Colon (tissue), 2 donors: Measurements from ENCODE around the gene HSFX4.
"Not testable (repeated sequence)": the region's sequence is repeated elsewhere in the genome, so short reads cannot be mapped to it uniquely, and the experiment has no call there.

Source experiments
- FAIRE-seq: peaks from 2 replicates; lab custom pipeline; 2012; peaks lifted over from hg19 to GRCh38; lab: Jason Lieb, UNC
- donor health status: control.
- donor health status: control.

The HSFX4 gene

DNA sequence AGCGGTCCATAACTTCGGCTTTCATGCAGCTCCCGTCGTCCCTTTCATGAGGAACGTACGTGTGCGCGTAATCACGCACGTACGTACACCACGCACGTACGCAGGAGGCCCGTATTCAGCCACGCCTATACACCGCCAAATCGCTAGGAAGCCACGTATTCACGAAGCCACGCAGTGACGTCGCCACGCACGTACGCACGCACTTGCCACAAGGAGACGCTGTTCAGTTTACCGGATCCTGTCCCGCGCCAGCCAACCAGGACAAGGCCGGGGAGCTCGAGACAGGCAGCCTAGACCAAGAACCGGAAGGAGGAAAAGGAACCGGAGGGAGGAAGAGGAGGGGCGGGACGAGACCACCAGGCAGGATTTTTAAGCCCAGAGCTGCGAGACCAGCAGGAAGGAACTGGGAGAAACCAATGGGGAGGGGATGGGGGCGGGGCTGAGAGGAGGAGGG, 9.1 kb downstream of the HSFX4 start, which contains the start of gene EOLA2:
TSS of gene EOLA2 (minus strand) at position 65 of the 454 bp plus-strand sequence. CDS start 4,617 bp downstream, outside the sequence.
- peak; percentile 99 for FAIRE-seq

DNA sequence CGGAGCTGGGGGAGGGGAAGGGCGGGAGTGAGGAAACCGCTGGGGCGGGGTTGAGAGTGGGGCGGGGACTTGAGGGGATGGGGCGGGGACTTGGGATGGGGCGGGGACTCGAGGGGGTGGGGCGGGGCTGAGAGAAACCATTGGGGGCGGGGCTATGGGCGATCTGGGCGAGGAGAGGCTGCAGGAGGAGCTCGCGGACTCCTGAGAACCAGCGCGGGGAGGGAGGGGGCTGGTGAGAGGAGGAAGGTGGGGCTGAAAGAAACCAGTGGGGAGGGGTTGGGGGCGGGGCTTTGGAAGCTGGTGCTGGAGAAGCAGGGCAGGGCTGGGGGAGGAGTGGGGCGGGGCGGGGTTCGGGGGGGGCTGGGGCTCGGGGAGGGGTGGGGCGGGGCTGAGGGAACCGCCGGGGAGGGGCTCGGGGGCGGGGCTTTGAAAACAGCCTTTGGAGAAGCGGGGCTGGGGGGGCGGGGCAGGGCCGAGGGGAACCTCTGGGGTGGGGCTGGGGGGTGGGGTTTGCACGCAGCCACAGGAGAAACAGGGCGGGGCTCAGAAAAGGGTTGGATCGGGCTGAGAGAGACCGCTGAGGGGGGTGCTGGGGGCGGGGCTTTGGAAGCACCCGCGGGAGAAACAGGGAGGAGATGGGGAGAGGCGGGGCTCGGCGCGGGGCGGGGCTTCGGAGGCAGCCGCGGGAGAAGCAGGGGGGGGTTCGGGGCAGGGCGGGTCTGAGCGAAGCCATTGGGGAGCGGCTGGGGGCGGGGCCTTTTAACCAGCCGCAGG, 9.7 kb downstream of the HSFX4 start:
- FAIRE-seq: no peak

DNA sequence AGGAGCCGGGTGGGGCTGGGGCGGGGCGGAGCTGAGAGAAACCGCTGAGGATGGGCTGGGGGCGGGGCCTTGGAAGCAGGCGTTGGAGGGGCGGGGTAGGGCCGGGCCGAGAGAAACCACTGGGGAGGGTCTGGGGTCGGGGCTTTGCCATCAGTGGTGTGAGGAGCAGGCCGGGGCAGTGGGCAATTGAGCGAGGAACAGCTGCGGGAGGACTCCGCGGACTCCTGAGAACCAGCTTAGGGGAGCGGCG, 10.2 kb downstream of the HSFX4 start:
- no peak for FAIRE-seq

DNA sequence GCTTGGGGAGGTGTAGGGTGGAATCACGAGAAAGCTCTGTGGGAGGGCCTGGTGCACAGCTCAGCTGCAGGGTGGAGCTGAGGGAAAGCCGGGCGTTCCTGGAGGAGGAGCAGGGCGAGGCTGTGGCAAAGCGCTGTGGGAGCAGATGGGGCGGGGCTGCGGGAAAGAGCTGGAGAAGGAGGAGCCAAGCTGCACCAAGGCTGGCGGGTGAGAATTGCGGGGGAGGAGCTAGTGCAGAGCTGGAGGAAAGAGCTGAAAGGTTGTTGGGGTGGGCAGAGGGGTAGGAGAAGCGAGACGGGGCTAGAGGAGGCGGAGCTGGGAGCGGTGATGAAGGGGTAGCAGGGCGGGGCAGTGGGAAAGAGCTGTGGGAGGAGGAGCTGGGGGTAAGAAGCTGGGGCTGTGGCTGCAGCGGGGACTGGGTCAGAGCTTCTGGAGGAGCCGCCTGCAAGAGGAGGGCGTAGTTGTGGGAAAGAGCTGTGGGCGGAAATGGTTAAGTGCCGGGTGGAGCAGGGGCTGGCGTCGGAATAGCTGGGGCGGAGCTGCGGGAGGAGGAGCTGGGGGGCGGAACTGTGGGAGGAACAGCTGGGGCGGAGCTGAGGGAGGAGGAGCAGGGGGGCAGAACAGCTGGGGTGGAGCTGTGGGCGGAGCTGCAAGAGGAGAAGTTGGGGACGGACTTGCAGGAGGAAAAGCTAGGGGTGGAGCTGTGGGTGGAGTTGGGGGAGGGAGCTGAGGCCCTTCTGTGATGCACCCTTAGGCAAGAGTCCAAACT, 10.7 kb downstream of the HSFX4 start:
- FAIRE-seq: peak; percentile 84

DNA sequence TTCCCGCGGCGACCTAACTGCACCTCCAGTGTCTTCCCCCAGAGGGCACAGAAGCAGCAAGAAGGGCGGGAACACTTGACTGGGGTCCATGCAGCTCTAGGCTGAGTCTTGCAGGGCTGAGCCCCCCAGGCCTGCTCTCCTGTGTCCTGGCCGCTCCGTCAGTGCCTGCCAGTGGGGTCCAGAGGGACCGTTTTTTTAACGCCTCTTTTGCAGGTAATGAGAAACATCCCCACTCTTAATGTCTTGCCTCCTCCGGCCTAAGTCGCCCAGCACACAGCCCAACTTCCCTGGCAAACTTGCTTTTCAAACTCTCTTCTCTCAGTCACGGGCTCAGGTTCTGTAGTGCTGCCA, 11.3 kb downstream of the HSFX4 start:
- peak; percentile 75 for FAIRE-seq

DNA sequence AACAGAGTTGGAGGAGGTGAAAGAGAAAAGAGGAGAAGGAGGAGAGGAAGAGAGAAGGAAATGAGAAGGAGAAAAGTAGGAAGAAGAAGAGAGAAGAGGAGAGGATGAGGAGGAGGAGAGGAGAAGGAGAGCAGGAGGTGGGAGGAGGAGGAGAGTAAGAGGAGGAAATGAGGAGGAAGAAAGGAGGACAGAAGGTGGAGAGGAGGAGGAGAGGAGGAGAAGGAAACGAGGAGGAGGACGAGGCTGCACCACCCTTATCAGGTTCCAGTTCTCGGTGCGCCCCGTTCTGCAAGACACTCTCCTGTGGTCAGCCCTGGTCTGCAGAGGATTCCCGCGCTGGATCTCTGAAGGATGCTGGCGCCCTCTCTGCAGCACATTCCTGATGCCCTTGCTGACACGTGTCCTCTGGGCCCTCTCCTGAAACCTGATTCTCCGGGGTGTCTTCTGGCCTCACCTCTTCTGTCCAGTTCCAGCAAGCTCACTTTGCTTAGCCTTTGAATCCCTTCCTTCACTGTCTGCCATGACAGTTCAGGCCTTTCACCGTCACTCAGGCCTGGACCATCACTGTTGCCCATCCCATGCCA, 15.8 kb downstream of the HSFX4 start:
- FAIRE-seq: not testable (repeated sequence)

DNA sequence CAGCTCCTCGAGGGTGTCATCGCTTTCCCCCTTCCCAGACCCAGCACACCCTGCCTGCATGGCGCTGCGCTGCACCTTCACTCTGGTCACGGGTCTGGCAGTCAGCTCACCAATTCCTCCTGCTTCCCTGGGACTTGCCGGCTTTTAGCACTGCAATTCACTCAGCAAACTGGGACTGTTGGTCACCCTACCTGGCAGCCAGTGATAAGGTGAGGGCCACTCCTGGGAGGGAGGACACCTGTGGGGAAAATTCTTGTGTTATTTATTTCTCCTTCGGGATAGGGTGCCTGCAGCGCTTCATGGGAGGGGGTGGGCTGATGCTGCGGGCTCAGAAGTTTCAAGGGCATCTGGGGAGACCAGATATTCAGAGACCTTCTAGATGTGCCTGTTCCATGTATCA, 16.4 kb downstream of the HSFX4 start:
- not testable (repeated sequence) for FAIRE-seq

DNA sequence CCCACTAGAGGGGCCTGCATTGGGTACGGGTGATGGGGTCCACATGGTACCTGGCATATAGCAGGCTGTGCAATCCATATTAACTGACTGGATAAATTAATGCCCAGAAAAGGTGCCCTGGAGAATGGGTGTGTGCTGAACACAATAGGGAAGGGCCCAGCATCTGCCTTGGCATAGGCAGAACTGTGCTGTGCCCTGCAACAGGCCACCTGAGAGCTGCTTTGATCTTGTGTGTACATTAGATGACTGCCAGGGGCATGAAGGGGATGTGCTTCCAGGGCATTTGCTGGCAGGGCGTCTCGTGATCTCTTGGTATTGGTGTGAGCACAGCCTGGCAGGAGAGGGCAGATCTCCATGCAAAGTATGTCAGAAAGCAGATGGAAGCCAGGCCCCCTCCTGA, 17.6 kb downstream of the HSFX4 start:
- not testable (repeated sequence) for FAIRE-seq

DNA sequence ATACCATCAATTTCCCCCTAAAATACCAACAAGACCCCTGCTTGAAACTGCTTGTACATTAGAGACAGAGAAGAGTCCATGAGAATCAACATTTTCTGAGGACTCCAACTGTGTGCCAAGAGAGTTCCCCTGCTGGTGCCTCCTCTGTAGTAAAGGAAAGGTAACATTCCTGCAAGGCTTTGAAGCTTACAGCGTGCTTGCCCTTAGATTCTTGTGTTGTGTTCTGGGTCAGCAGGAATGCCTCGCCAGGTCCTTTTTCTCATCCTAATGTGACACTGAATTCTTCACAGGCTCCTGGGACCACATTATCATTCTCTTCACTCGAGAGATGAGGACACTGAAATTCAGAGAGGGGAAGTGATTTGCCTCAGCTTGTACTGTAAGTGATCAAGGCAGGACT, 18.6 kb downstream of the HSFX4 start:
- FAIRE-seq: no peak

DNA sequence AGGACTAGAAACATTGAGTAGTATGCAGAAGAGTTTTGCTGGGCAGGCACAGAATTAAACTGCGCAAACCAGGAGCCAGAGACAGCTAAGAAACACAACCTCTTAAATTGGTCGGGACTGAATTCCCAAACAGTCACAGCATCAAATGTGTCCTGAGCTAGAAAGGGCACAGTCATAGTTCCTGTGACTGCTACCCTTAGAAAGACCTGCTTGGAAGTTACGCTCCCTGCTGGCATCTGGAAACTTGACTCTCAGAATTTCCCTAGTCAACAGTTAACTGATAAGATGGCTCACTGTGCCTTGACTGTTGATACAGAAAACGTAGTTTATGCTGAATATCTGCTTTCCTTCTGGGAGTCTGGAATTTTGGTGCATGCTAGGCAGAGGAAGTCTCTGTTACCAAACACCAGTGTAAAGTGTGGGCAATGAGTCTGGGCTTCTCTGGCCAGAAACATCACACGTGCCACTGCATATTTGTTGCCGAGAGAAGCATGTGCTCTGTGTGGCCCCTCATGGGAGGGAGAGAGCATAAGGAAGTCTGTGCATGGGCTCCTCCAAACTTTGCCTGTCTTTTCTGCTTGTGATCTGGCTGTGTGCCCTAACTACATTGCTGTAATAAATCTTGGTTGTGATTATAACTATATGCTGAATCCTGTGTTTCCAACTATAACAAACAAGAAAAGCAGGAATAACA, 20.5 kb downstream of the HSFX4 start:
- no peak for FAIRE-seq

DNA sequence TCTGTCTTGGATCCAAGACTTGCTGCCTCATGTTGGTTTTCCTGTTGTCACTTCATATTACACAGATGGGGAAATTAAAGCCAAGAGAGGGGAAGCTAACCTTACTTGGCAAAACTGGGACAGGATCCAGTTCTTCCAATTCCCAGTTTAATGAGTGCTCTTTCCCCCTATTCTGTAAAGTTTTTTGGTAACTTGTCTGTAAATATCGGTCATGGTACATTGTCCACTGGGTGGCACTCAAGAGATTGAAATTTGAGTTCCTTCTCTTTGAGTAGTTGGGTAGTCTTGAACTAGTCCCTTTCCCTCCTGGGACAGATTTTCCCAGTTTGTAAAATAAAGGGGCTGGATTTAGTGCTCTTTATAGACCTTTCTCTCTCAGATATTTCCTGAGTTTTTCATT, 21.3 kb downstream of the HSFX4 start:
- FAIRE-seq: no peak

DNA sequence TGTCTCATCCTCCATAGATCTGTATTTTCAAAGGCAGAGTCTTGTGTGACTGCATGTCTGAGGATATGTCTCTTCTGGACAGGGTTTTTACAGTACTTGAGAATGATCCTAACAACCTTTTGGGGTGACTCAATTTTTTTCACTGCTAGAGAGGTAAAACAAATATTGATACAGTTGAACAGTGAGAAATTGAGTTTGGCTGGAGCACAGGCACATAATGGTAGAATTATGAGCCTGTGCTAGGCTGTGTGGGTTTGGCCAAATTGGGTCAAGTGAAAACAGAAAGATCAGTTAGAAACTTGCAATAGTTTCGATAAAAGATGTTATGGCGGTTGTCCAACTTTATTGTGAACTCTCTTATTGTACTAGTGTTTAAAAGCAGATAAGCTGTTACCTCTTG, 32.2 kb downstream of the HSFX4 start:
- no peak for FAIRE-seq

DNA sequence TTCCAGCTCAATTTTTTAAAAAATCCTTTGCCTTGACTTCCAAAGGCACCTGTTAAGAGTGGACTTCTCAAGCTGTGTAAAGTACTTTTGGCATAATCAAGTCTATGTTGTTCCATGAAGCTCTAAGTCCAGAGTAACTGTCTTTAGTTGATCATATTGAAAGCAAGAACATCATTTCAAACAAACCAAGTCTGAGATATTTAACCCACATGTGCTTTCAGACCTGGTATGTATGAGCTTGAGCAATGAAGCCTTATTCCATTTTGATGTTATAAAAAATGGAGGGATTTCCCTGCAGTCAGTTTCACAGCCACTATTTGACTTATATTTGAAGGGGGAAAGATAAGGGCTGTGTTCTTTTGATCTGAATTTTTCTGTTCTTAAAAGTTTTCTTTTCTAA, 32.6 kb downstream of the HSFX4 start:
- no peak for FAIRE-seq

DNA sequence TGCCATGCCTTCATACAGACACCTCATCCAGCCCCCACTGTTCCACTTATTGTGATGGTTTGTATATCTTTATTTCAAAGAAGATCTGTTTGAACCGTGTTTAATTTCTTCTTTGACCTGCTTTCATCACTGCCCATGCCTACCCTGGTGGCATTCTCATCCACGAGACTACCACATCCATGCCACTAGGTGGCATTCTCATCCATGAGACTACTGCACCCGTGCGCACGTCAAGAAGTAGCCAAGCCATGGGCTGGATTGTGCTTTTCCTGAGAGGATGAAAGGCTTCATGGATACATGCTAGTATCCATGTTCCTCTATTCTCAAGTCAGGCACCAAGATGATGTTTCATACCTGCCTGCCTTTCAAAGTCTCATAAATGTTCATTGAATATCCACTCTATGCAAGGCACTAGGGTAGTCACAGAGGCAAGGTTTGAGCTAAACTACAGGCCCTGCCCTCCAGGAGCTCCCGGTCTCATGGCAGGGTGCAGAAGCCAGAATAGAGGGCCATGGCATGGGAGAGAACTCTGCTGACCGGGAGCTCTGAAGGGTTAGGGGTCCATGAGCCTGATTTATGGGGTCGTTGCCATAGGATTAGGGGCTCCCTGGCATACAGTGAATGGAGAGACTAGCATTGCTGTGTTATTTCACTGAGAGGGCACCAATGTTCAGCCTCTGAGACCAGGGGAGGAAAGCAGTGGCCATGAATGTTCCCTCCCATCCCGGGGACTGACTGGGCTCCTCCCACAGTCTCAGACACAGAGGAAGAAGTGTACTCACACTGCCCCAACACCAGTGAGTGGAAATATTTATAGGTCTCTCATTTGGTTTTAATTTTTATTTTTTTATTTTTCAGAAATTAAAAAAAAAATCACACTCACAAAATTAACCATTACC, 33.7 kb downstream of the HSFX4 start:
- FAIRE-seq: peak; percentile 38

DNA sequence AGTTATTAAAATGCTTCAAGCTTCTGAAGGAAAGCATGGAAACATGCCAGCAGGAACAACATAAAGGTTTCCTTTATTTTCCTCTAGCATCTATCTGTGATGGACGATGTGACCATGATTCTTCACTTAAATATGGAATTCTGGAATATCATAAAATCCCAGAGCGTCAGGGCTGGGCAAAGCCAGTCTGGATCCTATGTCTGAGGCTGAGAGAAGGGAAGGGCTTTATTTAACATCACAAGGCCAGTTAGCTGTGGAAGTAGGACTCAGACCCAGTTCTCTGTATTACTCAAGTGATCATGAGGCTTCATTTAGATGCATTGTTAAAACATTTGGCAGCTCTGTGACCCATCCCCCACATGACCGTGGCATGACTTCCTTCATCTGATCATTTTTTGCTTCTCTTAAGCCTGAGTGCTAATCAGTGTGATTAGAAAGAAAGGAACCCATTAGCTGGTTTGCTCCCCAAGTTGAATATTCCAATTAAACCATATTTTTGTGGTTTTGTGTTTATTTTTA, 49.8 kb downstream of the HSFX4 start:
- FAIRE-seq: no peak
